WERI-Rb-1 (cell line): ENCODE data around the gene COL5A1.
A peak's percentile ranks its signal among the peaks of the same experiment; 100 is the strongest.

Source experiments
- DNase-seq: peaks from one replicate; pipeline ENCODE4 v3.0.0-alpha.2; 2020
- H3K27ac ChIP-seq: fragments of 250-450 bp; sonication (Bioruptor Pico); 2 replicates; pipeline ENCODE4 v1.5.1; 2020; ENCODE audit warnings: mild to moderate bottlenecking, moderate library complexity
- H3K27me3 ChIP-seq: fragments of 250-450 bp; sonication (Bioruptor Pico); 2 replicates; pipeline ENCODE4 v1.5.1; 2021; ENCODE audit warnings: mild to moderate bottlenecking, low read depth, moderate library complexity; ENCODE audit not compliant: insufficient read depth, severe bottlenecking
- H3K36me3 ChIP-seq: fragments of 250-450 bp; sonication (Bioruptor Pico); 2 replicates; pipeline ENCODE4 v1.5.1; 2020; ENCODE audit warnings: mild to moderate bottlenecking, moderate library complexity
- H3K4me3 ChIP-seq: 2 replicates; pipeline ENCODE4 v1.5.1; 2011; ENCODE audit warnings: low read depth, mild to moderate bottlenecking, control low read depth, low read length
- H3K9me3 ChIP-seq: fragments of 250-450 bp; sonication (Bioruptor Pico); 2 replicates; pipeline ENCODE4 v1.5.1; 2021; ENCODE audit warnings: mild to moderate bottlenecking, moderate library complexity; ENCODE audit not compliant: severe bottlenecking
- TF ChIP-seq, protein P1 (sequence below): IDR thresholded peaks from 2 replicates; pipeline ENCODE4 v1.5.1; 2011; ENCODE audit warnings: low read depth, mild to moderate bottlenecking, control low read depth, inconsistent platforms, low read length

COL5A1 gene

GRCh38 chr9:134834957-134835419 lies 193.4 kb downstream of the COL5A1 start:
- TF ChIP-seq, protein P1, sequence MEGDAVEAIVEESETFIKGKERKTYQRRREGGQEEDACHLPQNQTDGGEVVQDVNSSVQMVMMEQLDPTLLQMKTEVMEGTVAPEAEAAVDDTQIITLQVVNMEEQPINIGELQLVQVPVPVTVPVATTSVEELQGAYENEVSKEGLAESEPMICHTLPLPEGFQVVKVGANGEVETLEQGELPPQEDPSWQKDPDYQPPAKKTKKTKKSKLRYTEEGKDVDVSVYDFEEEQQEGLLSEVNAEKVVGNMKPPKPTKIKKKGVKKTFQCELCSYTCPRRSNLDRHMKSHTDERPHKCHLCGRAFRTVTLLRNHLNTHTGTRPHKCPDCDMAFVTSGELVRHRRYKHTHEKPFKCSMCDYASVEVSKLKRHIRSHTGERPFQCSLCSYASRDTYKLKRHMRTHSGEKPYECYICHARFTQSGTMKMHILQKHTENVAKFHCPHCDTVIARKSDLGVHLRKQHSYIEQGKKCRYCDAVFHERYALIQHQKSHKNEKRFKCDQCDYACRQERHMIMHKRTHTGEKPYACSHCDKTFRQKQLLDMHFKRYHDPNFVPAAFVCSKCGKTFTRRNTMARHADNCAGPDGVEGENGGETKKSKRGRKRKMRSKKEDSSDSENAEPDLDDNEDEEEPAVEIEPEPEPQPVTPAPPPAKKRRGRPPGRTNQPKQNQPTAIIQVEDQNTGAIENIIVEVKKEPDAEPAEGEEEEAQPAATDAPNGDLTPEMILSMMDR = no peak
- Histone ChIP-seq H3K27ac (peak overlapping the region; percentile 95), H3K27me3 (no peaks in the 10 kb centered on the region), H3K36me3 (peaks cover 64% of the 10 kb centered on the region), H3K4me3 (no peak overlapping the region), H3K9me3 (no peaks in the 10 kb centered on the region)
- no peak for DNase-seq

DNA sequence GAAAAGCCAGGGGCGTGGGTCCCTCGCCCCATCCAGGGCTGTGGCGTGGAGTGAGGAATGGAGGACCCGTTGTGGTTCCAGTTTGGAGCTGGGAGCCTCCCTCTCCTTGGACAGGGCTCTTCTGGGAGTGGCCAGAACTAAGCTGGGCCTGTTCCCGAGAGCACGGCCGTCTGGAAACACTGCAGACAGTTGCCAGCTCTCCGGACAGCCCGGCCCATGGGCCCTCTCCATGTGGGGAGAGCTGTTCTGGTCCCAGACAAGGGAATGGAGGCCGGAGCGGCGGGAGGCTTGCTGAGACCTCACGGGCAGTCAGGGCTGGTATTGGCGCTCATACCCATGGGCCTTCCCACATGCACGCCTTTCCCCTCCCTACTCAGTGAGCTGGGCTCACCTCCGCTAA lies 193.8 kb downstream of the COL5A1 start:
- peak overlapping the region; percentile 95 for H3K27ac ChIP-seq
- no peaks in the 10 kb centered on the region for H3K9me3 ChIP-seq
- H3K4me3 ChIP-seq = no peak overlapping the region
- H3K27me3 ChIP-seq = no peaks in the 10 kb centered on the region
- H3K36me3 ChIP-seq = peaks cover 67% of the 10 kb centered on the region
- DNase-seq = no peak
- TF ChIP-seq, protein P1 = no peak

DNA sequence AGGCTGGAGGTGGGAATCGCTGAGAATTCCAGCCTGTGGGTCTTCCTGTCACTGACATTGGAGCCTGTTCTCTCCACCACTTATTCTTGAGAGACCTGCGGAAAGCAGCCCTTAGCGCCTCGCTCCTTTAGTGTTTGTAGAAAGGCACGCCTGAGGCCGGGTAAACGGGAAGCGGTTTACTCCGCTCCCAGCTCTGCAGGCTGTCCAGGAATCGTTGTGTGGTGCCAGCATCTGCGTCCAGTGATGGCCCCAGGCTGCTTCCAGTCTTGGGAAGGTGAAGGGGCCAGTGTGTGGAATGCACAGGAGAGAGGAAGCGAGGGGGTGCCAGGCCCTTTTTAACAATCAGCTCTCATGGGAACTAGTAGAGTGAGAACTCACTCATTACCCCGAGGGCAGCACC lies 194.4 kb downstream of the COL5A1 start:
- H3K27ac ChIP-seq = peak overlapping the region; percentile 95; the same call in 1 of the 2 replicates

GRCh38 chr9:134836406-134836970 lies 194.9 kb downstream of the COL5A1 start:
- no peak for DNase-seq
- H3K27me3 ChIP-seq = no peaks in the 10 kb centered on the region
- no peak overlapping the region for H3K4me3 ChIP-seq
- H3K9me3 ChIP-seq = no peaks in the 10 kb centered on the region
- TF ChIP-seq, protein P1 = no peak
- H3K27ac ChIP-seq = no peak overlapping the region; the same call in 1 of the 2 replicates
- peaks cover 65% of the 10 kb centered on the region for H3K36me3 ChIP-seq

More for the DNA sequence above, 194.4 kb downstream of the COL5A1 start:
- H3K9me3 ChIP-seq = no peaks in the 10 kb centered on the region
- no peaks in the 10 kb centered on the region for H3K27me3 ChIP-seq
- peaks cover 64% of the 10 kb centered on the region for H3K36me3 ChIP-seq
- H3K4me3 ChIP-seq = no peak overlapping the region
- no peak for DNase-seq
- TF ChIP-seq, protein P1 = no peak

- TF ChIP-seq, protein P1 = no peak
- Histone ChIP-seq H3K9me3 (no peaks in the 10 kb centered on the region), H3K36me3 (peaks cover 69% of the 10 kb centered on the region), H3K4me3 (no peak overlapping the region), H3K27me3 (no peaks in the 10 kb centered on the region), H3K27ac (no peak overlapping the region)
- DNase-seq = no peak
These were observed 195.9 kb downstream of the COL5A1 start for GRCh38 chr9:134837529-134837928.
